Measurements from ENCODE around the gene C6orf132. TPM values are rescaled to one million over a fixed set of nuclear protein-coding genes. Genes with fewer than 3 reads are reported as not detected.

C6orf132 gene
- total and polyA plus RNA-seq, 2 of the 8 experiments (the other 6 are each of a cell fraction or from before 2014, with no cell fraction given) = 31.5 to 64.0 TPM

DNA sequence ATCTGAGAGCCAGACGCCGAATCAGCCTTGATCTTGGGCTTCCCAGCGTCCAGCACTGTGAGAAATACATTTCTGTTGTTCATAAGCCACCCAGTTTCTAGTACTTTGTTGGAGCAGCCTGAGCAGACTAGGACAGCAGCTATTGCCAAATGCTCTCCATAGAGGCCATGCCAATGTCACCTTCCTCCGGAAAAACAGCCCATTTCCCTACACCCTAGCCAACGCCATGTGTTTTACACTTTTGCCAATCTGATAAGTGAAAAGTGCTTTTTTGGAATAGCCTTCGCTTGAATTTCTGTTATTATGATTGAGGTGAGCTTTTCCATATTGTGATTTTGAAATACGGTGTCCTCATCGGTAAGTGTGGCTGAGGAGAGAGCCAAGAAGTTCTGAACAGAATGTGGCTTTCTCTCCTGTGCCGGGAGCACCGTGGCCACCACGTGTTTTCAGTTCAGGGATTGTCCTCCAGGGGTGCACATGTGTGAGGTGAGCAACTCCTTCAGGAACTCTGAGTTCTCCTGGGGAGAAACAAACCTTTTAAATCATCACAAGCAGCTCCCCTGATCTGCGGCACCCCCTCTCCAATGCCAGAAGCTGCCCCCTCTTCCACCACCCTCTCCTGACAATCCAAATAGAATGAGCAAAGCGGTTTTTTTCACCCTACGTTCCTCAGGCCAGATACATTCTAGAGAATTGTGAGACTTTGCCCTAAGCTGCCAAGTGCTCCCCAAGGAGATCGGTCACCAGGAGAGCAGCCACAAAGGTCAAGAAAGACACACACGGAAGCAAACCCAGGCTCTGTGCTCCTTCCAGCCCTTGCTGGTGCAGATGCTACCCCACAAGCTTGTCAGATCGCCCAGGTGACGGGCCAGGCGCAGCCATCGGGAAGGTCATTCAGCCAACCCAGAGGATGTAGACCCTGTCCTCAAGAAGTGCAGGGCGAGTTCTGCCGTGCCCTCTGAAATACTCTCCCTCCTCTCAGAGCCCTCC is 56.1 kb downstream of the C6orf132 start:
- Histone ChIP-seq H3K79me2 (ENCODE audit: control insufficient read depth in 1 of 2, insufficient read depth in 2 of 2, low read length in 2 of 2) (no peaks in the 10 kb centered on the region), H2BK120ac (replicated peaks; ENCODE audit: low read depth, low read length) (no peak overlapping the region), H4K91ac (replicated peaks; ENCODE audit: insufficient read length, low read length) (no peak overlapping the region), H3K79me1 (ENCODE audit: low read depth, low read length) (no peaks in the 10 kb centered on the region), H3K23ac (ENCODE audit: insufficient read length) (no peak overlapping the region), H4K5ac (ENCODE audit: insufficient read length, low read depth, low read length) (no peak overlapping the region), H2BK5ac (ENCODE audit: low read depth, low read length) (no peak overlapping the region), H3K4me2 (ENCODE audit: insufficient read depth in 1 of 2, low read depth in 2 of 2, low read length in 2 of 2) (no peak overlapping the region), H3K18ac (ENCODE audit: extremely low read depth, low read length) (no peak overlapping the region), H3K36me3 (ENCODE audit: control insufficient read depth in 2 of 4, insufficient read depth in 4 of 4, low read length in 3 of 4) (no peaks in the 10 kb centered on the region), H4K8ac (ENCODE audit: extremely low read depth, insufficient read depth, low read length) (no peak overlapping the region), H3K4me1 (replicated peaks in 1 of 4; ENCODE audit: control insufficient read depth in 3 of 4, insufficient read depth in 4 of 4, low read length in 3 of 4) (peaks cover 0 to 6% (median 0%) of the 10 kb centered on the region in 4 experiments; a peak in 1 of 7 replicates), H3K4me3 (ENCODE audit: extremely low read depth in 1 of 4, insufficient read depth in 2 of 4, low read depth in 3 of 4, low read length in 4 of 4) (no peak overlapping the region), H3K4ac (replicated peaks; ENCODE audit: insufficient read length, low read depth, low read length) (no peak overlapping the region), H3K9ac (replicated peaks in 1 of 4; ENCODE audit: extremely low read depth in 1 of 4, low read depth in 3 of 4, low read length in 3 of 4) (no peak overlapping the region), H2BK15ac (ENCODE audit: low read length) (no peak overlapping the region), H3K14ac (ENCODE audit: insufficient read length) (no peak overlapping the region), H3K9me3 (ENCODE audit: insufficient read depth in 2 of 2, low read depth in 1 of 2, low read length in 1 of 2) (no peaks in the 10 kb centered on the region), H3K23me2 (ENCODE audit: low read depth, low read length) (no peaks in the 10 kb centered on the region), H3K27ac (ENCODE audit: low read depth, low read length) (no peak overlapping the region), H3K56ac (replicated peaks; ENCODE audit: insufficient read length, low read depth, low read length) (no peak overlapping the region), H2AK5ac (ENCODE audit: low read depth, low read length) (no peak overlapping the region), H2AFZ (ENCODE audit: low read length) (no peak overlapping the region), H4K20me1 (replicated peaks in 1 of 2; ENCODE audit: control insufficient read depth in 1 of 2, insufficient read depth in 2 of 2, low read length in 2 of 2) (peaks cover 0 to 2% of the 10 kb centered on the region in 2 experiments), H3K27me3 (replicated peaks in 1 of 4; ENCODE audit: control insufficient read depth in 3 of 4, extremely low read depth in 1 of 4, insufficient read depth in 3 of 4, low read length in 3 of 4) (peaks cover 0 to 7% (median under 1%) of the 10 kb centered on the region in 4 experiments; a peak in 4 of 7 replicates), H2BK12ac (ENCODE audit: low read depth, low read length) (no peak overlapping the region), H2BK20ac (ENCODE audit: low read length) (no peak overlapping the region)
- FAIRE-seq = no peak
- CTCF ChIA-PET (ENCODE audit: partially characterized antibody) = interaction anchor here (0.7 to 21.6 kb wide), 23 partner anchors 5 to 285 kb away, joined by 3 to 313 read pairs (median 6); partner anchors contain the start of gene MRPS10
- POLR2A ChIA-PET (ENCODE audit: partially characterized antibody) = interaction anchor here (0.6 to 2.9 kb wide), 5 partner anchors 10 to 63 kb away, joined by 3 to 18 read pairs (median 4); partner anchors contain the start of gene TAF8
- DNase-seq (ENCODE audit: low read depth in 1 of 2, low spot score in 2 of 2) = no peak
- WGBS, 2 experiments (ENCODE audit: extremely low coverage in 1 of 2, insufficient coverage in 1 of 2, insufficient read length in 1 of 2, insufficient replicate concordance in 2 of 2, low coverage in 1 of 2, low lambda C conversion rate in 2 of 2, missing lambda C conversion rate in 1 of 2) = 90% methylated on average over 22 of the region's 22 CpGs; no CpG with 5 or more reads in 1 of the 2 experiments
- TF ChIP-seq FOSL1 (IDR thresholded peaks at IDR 0.05; ENCODE audit: insufficient read depth, low read depth, low read length) = no peak
- no peak for TF ChIP-seq GTF2F1 (IDR thresholded peaks at IDR 0.05; ENCODE audit: borderline replicate concordance, low read depth, low read length)
- no peak for TF ChIP-seq CHD1 (IDR thresholded peaks at IDR 0.05; ENCODE audit: low read depth, low read length)
- no peak for TF ChIP-seq PHF8 (conservative IDR thresholded peaks at IDR 0.05; ENCODE audit: low read depth, low read length)
- no peak for TF ChIP-seq SIN3A (conservative IDR thresholded peaks at IDR 0.05 in 1 of 2, IDR thresholded peaks at IDR 0.05 in 1 of 2; ENCODE audit: low read depth in 1 of 2, low read length in 2 of 2)
- TF ChIP-seq POLR2A (IDR thresholded peaks at IDR 0.05; ENCODE audit: control extremely low read depth in 1 of 2, low read depth in 2 of 2, low read length in 2 of 2) = no peak
- TF ChIP-seq, protein P1, sequence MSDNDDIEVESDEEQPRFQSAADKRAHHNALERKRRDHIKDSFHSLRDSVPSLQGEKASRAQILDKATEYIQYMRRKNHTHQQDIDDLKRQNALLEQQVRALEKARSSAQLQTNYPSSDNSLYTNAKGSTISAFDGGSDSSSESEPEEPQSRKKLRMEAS (IDR thresholded peaks at IDR 0.05) = peak; percentile 81
- no peak for TF ChIP-seq SP1 (IDR thresholded peaks at IDR 0.05; ENCODE audit: low read depth, low read length)

All from H1 (cell line).